ENCODE data around the gene CBR1. TPM values are rescaled to one million over a fixed set of nuclear protein-coding genes. Genes with fewer than 3 reads are reported as not detected.

Gene CBR1
- total and polyA plus RNA-seq, 5 donors, result 20.5 to 35.1 (median 31.8) TPM

GRCh38 chr21:36100971-36101641 is 31.3 kb downstream of the CBR1 start:
- Histone ChIP-seq H3K4me1 (ENCODE audit: control insufficient read depth, insufficient read depth, low read length) (peaks cover 1% of the 10 kb centered on the region), H3K27ac (ENCODE audit: low read length) (no peak overlapping the region), H3K27me3 (ENCODE audit: control insufficient read depth, insufficient read depth) (no peaks in the 10 kb centered on the region), H3K9me3 (ENCODE audit: control insufficient read depth, low read length) (no peaks in the 10 kb centered on the region), H3K4me3 (ENCODE audit: low read length) (no peak overlapping the region)
- ATAC-seq (no peak), DNase-seq (no peak)
- intact Hi-C loops (cut with DNase I), result no loop called here
- WGBS, result 68% methylated on average over 6 of the region's 6 CpGs

GRCh38 chr21:36103434-36103833 is 33.6 kb downstream of the CBR1 start:
- Histone ChIP-seq H3K27me3 (ENCODE audit: control insufficient read depth, insufficient read depth) (no peaks in the 10 kb centered on the region), H3K27ac (ENCODE audit: low read length) (no peak overlapping the region), H3K4me3 (ENCODE audit: low read length) (no peak overlapping the region), H3K9me3 (ENCODE audit: control insufficient read depth, low read length) (no peaks in the 10 kb centered on the region), H3K4me1 (ENCODE audit: control insufficient read depth, insufficient read depth, low read length) (no peaks in the 10 kb centered on the region)
- intact Hi-C loops (cut with DNase I), result no loop called here
- ATAC-seq (no peak), DNase-seq (no peak)

GRCh38 chr21:36104317-36105300 is 34.8 kb downstream of the CBR1 start:
- H3K27ac ChIP-seq (ENCODE audit: low read length), result no peak overlapping the region
- DNase-seq (peak; percentile 61 to 86 (median 84)), ATAC-seq (peak; percentile 40 to 41)
- no peaks in the 10 kb centered on the region for H3K4me1 ChIP-seq (ENCODE audit: control insufficient read depth, insufficient read depth, low read length)
- 21% methylated on average over 29 of the region's 29 CpGs for WGBS
- no peaks in the 10 kb centered on the region for H3K9me3 ChIP-seq (ENCODE audit: control insufficient read depth, low read length)
- intact Hi-C loops (cut with DNase I), result no loop called here
- no peaks in the 10 kb centered on the region for H3K27me3 ChIP-seq (ENCODE audit: control insufficient read depth, insufficient read depth)
- peak overlapping the region; percentile 27 for H3K4me3 ChIP-seq (ENCODE audit: low read length)

- no peak for ATAC-seq
- Histone ChIP-seq H3K27ac (ENCODE audit: low read length) (no peak overlapping the region), H3K4me1 (ENCODE audit: control insufficient read depth, insufficient read depth, low read length) (no peaks in the 10 kb centered on the region), H3K9me3 (ENCODE audit: control insufficient read depth, low read length) (no peaks in the 10 kb centered on the region), H3K4me3 (ENCODE audit: low read length) (no peak overlapping the region), H3K27me3 (ENCODE audit: control insufficient read depth, insufficient read depth) (no peaks in the 10 kb centered on the region)
- 54% methylated on average over 4 of the region's 4 CpGs for WGBS
- intact Hi-C loops (cut with DNase I), result no loop called here
- DNase-seq, result no peak
These were observed 35.6 kb downstream of the CBR1 start for GRCh38 chr21:36105327-36105842.

GRCh38 chr21:36109868-36110267 is 40.0 kb downstream of the CBR1 start:
- DNase-seq (no peak), ATAC-seq (no peak)
- intact Hi-C loops (cut with DNase I), result loop anchor here in 1 of 4 donors (10.0 kb wide), 1 partner anchor 45 kb away; the partner anchor contains the start of gene SETD4
- no peak overlapping the region for H3K27ac ChIP-seq (ENCODE audit: low read length)
- H3K4me3 ChIP-seq (ENCODE audit: low read length), result no peak overlapping the region
- 94% methylated on average over 10 of the region's 10 CpGs for whole genome bisulfite sequencing
- no peaks in the 10 kb centered on the region for H3K9me3 ChIP-seq (ENCODE audit: control insufficient read depth, low read length)
- H3K27me3 ChIP-seq (ENCODE audit: control insufficient read depth, insufficient read depth), result no peaks in the 10 kb centered on the region
- no peaks in the 10 kb centered on the region for H3K4me1 ChIP-seq (ENCODE audit: control insufficient read depth, insufficient read depth, low read length)

- ATAC-seq (no peak), DNase-seq (no peak)
- H3K9me3 ChIP-seq (ENCODE audit: control insufficient read depth, low read length), result no peaks in the 10 kb centered on the region
- intact Hi-C loops (cut with DNase I), result loop anchor here in 1 of 4 donors (10.0 kb wide), 1 partner anchor 46 kb away; the partner anchor contains the start of gene SETD4
- 91% methylated on average over 8 of the region's 8 CpGs for WGBS
- H3K27me3 ChIP-seq (ENCODE audit: control insufficient read depth, insufficient read depth), result no peaks in the 10 kb centered on the region
- no peaks in the 10 kb centered on the region for H3K4me1 ChIP-seq (ENCODE audit: control insufficient read depth, insufficient read depth, low read length)
- no peak overlapping the region for H3K27ac ChIP-seq (ENCODE audit: low read length)
- no peak overlapping the region for H3K4me3 ChIP-seq (ENCODE audit: low read length)
These were observed 41.4 kb downstream of the CBR1 start for GRCh38 chr21:36111238-36111637.

GRCh38 chr21:36113647-36114428 is 44.0 kb downstream of the CBR1 start:
- DNase-seq (peak in 1 of 3 donors; percentile 55), ATAC-seq (peak in 1 of 2 donors; percentile 7)
- Histone ChIP-seq H3K4me1 (ENCODE audit: control insufficient read depth, insufficient read depth, low read length) (no peaks in the 10 kb centered on the region), H3K27ac (ENCODE audit: low read length) (no peak overlapping the region), H3K27me3 (ENCODE audit: control insufficient read depth, insufficient read depth) (no peaks in the 10 kb centered on the region), H3K4me3 (ENCODE audit: low read length) (no peak overlapping the region), H3K9me3 (ENCODE audit: control insufficient read depth, low read length) (no peaks in the 10 kb centered on the region)
- intact Hi-C loops (cut with DNase I), result loop anchor here in 1 of 4 donors (10.0 kb wide), 1 partner anchor 49 kb away; the partner anchor contains the start of gene SETD4
- WGBS, result 66% methylated on average over 17 of the region's 17 CpGs

GRCh38 chr21:36115138-36115730 is 45.4 kb downstream of the CBR1 start:
- intact Hi-C loops (cut with DNase I), result loop anchor here in 1 of 4 donors (10.0 kb wide), 1 partner anchor 50 kb away; the partner anchor contains the start of gene SETD4
- DNase-seq (no peak), ATAC-seq (no peak)
- 90% methylated on average over 6 of the region's 6 CpGs for WGBS
- Histone ChIP-seq H3K27me3 (ENCODE audit: control insufficient read depth, insufficient read depth) (no peaks in the 10 kb centered on the region), H3K4me3 (ENCODE audit: low read length) (no peak overlapping the region), H3K9me3 (ENCODE audit: control insufficient read depth, low read length) (no peaks in the 10 kb centered on the region), H3K4me1 (ENCODE audit: control insufficient read depth, insufficient read depth, low read length) (no peaks in the 10 kb centered on the region), H3K27ac (ENCODE audit: low read length) (no peak overlapping the region)

GRCh38 chr21:36117286-36117741 is 47.5 kb downstream of the CBR1 start:
- DNase-seq (no peak), ATAC-seq (no peak)
- Histone ChIP-seq H3K4me1 (ENCODE audit: control insufficient read depth, insufficient read depth, low read length) (no peaks in the 10 kb centered on the region), H3K4me3 (ENCODE audit: low read length) (no peak overlapping the region), H3K9me3 (ENCODE audit: control insufficient read depth, low read length) (no peaks in the 10 kb centered on the region), H3K27me3 (ENCODE audit: control insufficient read depth, insufficient read depth) (no peaks in the 10 kb centered on the region), H3K27ac (ENCODE audit: low read length) (no peak overlapping the region)
- WGBS, result 81% methylated on average over 2 of the region's 2 CpGs
- intact Hi-C loops (cut with DNase I), result loop anchor here in 1 of 4 donors (10.0 kb wide), 1 partner anchor 53 kb away; the partner anchor contains the start of gene SETD4

GRCh38 chr21:36120304-36120888 is 50.6 kb downstream of the CBR1 start:
- peak; percentile 66 to 80 (median 78) for DNase-seq
- H3K27ac ChIP-seq (ENCODE audit: low read length), result no peak overlapping the region
- intact Hi-C loops (cut with DNase I), result no loop called here
- H3K4me1 ChIP-seq (ENCODE audit: control insufficient read depth, insufficient read depth, low read length), result no peaks in the 10 kb centered on the region
- ATAC-seq, result peak; percentile 66 to 79
- H3K27me3 ChIP-seq (ENCODE audit: control insufficient read depth, insufficient read depth), result no peaks in the 10 kb centered on the region
- WGBS, result 74% methylated on average over 7 of the region's 7 CpGs
- H3K9me3 ChIP-seq (ENCODE audit: control insufficient read depth, low read length), result no peaks in the 10 kb centered on the region
- no peak overlapping the region for H3K4me3 ChIP-seq (ENCODE audit: low read length)
